ENCODE measurements around the gene UBAC2.
"Not testable (repeated sequence)": the region's sequence is repeated elsewhere in the genome, so short reads cannot be mapped to it uniquely, and the experiment has no call there.

Gene UBAC2

DNA sequence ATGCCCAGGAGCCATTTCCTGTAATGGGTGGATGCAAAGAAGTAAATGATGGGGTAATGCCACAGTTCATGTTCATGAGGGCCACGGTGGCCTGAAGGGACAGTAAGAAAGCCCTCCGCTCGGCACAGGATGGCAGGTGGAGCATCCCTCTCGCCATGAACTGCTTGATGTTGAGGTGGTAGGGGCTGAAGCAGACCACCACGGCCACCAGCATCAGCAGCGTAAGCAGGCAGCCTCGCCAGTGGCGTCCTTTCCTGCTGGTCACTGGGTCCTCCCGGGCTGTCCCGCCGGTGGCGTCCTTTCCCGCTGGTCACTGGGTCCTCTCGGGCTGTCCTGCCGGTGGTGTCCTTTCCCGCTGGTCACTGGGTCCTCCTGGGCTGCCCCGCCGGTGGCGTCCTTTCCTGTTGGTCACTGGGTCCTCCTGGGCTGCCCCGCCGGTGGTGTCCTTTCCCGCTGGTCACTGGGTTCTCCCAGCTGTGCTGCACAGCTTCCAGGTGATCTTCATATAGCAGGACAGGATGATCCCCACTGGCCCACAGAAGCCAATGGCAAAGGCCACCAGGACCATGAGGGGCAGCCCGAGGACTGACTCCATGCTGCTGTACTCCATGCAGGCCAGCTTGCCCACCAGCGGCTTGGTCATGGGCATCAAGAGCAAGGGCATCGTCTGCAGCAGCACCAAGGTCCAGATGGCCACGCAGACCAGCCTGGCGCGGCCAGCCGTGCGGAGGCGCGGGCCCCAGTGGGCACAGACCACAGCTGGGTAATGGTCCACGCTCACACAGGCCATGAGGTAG is 207.4 kb downstream of the UBAC2 start:
- Histone ChIP-seq H3K36me3 (ENCODE audit: control insufficient read depth in 1 of 2, insufficient read depth in 2 of 2, low read length in 2 of 2) (no peaks in the 10 kb centered on the region), H3K27ac (ENCODE audit: low read length) (no peak overlapping the region), H3K4me3 (ENCODE audit: low read depth in 1 of 2, low read length in 2 of 2) (no peak overlapping the region), H3K4me1 (ENCODE audit: control insufficient read depth in 1 of 2, insufficient read depth in 2 of 2, low read length in 2 of 2) (no peaks in the 10 kb centered on the region), H3K27me3 (ENCODE audit: low read depth, low read length) (no peaks in the 10 kb centered on the region), H3K9me3 (ENCODE audit: control insufficient read depth in 1 of 2, low read length in 2 of 2) (no peaks in the 10 kb centered on the region)

DNA sequence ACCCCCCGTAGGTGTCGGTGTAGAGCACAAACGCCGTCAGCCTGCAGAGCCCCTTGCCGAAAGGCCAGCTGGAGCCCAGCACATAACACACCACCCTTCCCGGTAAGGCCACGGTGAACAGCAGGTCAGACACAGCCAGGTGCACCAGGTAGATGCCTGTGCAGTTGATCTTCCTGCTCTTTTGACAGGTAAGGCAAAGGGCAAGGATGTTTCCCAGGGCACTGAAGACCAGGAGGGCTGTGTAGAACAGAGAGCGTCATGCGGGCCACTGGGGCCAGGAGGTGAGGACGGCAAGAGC is 208.0 kb downstream of the UBAC2 start:
- H3K27ac ChIP-seq (ENCODE audit: low read length), result no peak overlapping the region

DNA sequence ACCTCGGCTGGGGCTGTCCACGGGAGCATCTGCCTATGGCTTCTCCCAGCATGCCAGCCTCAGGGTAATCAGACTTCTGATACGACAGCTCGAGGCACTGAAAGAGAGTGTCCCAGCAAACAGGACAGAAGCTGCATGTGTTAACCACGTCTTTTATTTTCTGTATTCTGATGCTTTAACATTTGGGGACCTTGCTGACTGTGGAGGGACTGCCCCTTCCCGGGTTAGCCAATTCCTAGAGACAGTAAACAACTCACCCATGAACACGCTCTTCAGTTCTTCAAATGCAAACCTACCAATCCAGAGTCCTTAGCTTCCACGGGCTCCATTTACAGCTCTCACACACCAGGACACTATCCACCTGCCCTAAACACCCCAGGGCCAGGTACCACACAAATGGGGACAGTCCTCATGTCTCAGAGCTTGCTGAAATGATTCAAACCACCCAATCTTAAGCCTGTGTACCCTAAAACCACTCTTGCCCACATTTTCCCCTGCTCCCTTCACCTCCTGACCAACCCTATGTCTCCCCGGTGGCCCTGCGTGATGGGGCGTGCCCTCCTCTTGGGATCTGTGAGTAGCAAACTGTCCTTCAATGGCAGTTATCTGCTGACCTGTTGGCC is 208.9 kb downstream of the UBAC2 start:
- not testable (repeated sequence) for H3K4me1 ChIP-seq (ENCODE audit: control insufficient read depth in 1 of 2, insufficient read depth in 2 of 2, low read length in 2 of 2); H3K27me3 ChIP-seq (ENCODE audit: low read depth, low read length); H3K4me3 ChIP-seq (ENCODE audit: low read depth in 1 of 2, low read length in 2 of 2); H3K27ac ChIP-seq (ENCODE audit: low read length); H3K9me3 ChIP-seq (ENCODE audit: control insufficient read depth in 1 of 2, low read length in 2 of 2); H3K36me3 ChIP-seq (ENCODE audit: control insufficient read depth in 1 of 2, insufficient read depth in 2 of 2, low read length in 2 of 2)

More for the DNA sequence above, 208.0 kb downstream of the UBAC2 start:
- H3K4me1 ChIP-seq (ENCODE audit: control insufficient read depth in 1 of 2, insufficient read depth in 2 of 2, low read length in 2 of 2), result no peaks in the 10 kb centered on the region
- H3K4me3 ChIP-seq (ENCODE audit: low read depth in 1 of 2, low read length in 2 of 2), result no peak overlapping the region
- no peaks in the 10 kb centered on the region for H3K36me3 ChIP-seq (ENCODE audit: control insufficient read depth in 1 of 2, insufficient read depth in 2 of 2, low read length in 2 of 2)
- no peaks in the 10 kb centered on the region for H3K27me3 ChIP-seq (ENCODE audit: low read depth, low read length)
- no peaks in the 10 kb centered on the region for H3K9me3 ChIP-seq (ENCODE audit: control insufficient read depth in 1 of 2, low read length in 2 of 2)

DNA sequence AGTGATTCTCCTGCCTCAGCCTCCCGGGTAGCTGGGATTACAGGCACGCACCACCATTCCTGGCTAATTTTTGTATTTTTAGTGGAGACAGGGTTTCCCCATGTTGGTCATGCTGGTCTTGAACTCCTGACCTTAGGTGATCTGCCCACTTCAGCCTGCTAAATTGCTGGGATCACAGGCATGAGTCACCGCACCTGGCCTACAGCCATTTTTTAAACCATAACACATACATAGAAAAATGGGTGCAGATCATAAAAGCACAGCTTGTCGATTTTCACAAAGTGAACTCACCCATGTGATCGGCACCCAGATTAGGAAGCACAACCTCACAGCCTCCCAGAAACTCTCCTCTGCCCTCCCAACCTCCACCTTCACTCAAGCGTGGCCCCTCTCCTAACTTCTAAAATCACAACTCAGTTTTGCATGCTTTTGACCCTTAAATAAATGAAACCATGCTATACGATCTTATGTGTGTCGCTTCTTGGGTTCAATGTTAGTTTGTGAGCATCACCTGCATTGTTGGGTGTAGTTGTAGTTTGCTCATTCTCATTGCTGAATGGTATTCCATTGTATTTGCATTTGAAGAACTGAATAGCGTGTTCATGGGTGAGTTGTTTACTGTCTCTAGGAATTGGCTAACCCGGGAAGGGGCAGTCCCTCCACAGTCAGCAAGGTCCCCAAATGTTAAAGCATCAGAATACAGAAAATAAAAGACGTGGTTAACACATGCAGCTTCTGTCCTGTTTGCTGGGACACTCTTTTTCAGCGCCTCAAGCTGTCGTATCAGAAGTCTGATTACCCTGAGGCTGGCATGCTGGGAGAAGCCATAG is 210.2 kb downstream of the UBAC2 start:
- H3K27me3 ChIP-seq (ENCODE audit: low read depth, low read length); H3K9me3 ChIP-seq (ENCODE audit: control insufficient read depth in 1 of 2, low read length in 2 of 2); H3K4me3 ChIP-seq (ENCODE audit: low read depth in 1 of 2, low read length in 2 of 2); H3K4me1 ChIP-seq (ENCODE audit: control insufficient read depth in 1 of 2, insufficient read depth in 2 of 2, low read length in 2 of 2); H3K27ac ChIP-seq (ENCODE audit: low read length); H3K36me3 ChIP-seq (ENCODE audit: control insufficient read depth in 1 of 2, insufficient read depth in 2 of 2, low read length in 2 of 2): not testable (repeated sequence)

DNA sequence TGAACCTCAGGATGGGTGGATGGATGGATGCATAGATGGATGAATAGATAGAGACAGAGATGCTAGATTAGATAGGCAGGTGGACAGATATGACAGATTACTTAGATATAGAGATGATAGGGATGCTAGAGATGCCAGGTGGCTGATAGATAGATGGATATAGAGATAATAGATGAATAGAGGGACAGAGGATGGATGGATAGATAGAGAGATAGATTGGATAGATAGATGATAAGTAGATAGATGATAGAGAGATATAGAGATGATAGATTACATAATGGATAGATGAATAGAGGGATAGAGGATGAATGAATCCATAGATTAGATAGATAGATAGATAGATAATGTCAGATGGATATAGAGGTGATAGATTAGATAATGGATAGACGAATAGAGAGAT is 212.2 kb downstream of the UBAC2 start:
- no peaks in the 10 kb centered on the region for H3K4me1 ChIP-seq (ENCODE audit: control insufficient read depth in 1 of 2, insufficient read depth in 2 of 2, low read length in 2 of 2)
- no peaks in the 10 kb centered on the region for H3K36me3 ChIP-seq (ENCODE audit: control insufficient read depth in 1 of 2, insufficient read depth in 2 of 2, low read length in 2 of 2)
- H3K4me3 ChIP-seq (ENCODE audit: low read depth in 1 of 2, low read length in 2 of 2), result no peak overlapping the region
- no peaks in the 10 kb centered on the region for H3K27me3 ChIP-seq (ENCODE audit: low read depth, low read length)
- no peak overlapping the region for H3K27ac ChIP-seq (ENCODE audit: low read length)
- H3K9me3 ChIP-seq (ENCODE audit: control insufficient read depth in 1 of 2, low read length in 2 of 2), result no peaks in the 10 kb centered on the region

DNA sequence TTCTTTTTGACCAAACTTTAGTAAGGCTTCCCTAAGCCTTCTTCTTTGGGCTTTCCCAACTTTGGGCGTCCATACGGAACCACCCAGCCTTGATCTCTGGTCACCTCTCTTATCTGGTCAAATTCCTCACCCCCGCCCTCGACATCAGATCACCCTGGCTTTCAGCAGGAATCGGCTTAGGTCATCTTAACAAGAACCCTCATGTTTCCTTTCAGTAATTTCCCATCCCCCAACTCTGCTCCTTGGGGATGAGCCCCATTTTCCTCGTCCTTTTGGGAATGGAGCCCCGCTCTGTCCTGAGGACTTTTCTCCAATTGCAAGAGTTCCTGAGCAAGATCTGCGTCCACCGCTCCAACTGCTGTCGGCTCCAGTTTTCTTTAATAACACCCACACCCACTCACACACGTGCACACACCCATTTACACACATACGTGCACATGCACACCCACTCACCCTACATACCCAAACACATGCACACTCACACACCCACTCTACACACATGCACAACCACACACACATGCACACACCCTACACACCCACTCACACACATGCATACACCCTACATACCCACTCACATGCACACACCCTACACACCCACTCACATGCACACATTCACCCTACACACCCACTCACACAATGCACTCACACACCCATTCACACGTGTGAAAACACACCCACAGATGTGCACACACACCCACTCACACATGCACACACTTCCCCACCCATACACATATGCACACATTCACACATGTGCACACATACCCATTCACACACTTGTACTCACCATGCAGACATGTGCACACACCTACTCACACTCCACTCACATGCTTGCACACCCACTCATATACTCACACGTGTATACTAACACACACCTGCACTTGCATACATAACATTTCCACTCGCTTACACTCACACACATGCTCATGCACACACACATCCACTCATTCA is 213.7 kb downstream of the UBAC2 start:
- Histone ChIP-seq H3K27ac (ENCODE audit: low read length) (no peak overlapping the region), H3K36me3 (ENCODE audit: control insufficient read depth in 1 of 2, insufficient read depth in 2 of 2, low read length in 2 of 2) (no peaks in the 10 kb centered on the region), H3K4me1 (ENCODE audit: control insufficient read depth in 1 of 2, insufficient read depth in 2 of 2, low read length in 2 of 2) (no peaks in the 10 kb centered on the region), H3K9me3 (ENCODE audit: control insufficient read depth in 1 of 2, low read length in 2 of 2) (no peaks in the 10 kb centered on the region), H3K27me3 (ENCODE audit: low read depth, low read length) (no peaks in the 10 kb centered on the region), H3K4me3 (ENCODE audit: low read depth in 1 of 2, low read length in 2 of 2) (no peak overlapping the region)

DNA sequence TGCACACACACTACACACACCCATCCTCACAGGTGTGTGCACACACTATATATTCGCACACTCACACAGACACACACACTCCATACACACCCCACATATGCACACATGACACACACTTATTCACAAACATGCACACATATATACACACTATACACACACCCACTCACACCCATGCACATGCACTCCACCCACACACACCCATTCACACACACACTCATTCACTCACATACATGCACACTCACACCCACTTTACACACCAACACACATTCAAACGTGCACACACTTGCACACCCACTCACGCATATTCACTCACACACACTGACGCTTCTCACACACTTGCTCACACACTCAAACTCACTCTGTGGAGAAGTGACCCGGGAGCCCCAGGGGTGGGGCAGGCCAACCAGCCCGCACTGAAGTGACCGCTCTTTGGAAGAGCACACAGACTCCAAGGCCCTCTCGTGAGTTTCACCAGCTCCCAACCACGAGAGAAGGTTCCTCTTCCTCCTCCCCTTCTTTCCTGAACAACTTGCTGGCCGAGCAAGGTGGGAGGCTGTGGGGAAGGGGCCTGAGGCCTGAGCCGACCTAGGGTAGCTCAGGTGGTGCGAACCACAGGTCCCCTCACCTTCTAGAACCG is 214.5 kb downstream of the UBAC2 start:
- Histone ChIP-seq H3K9me3 (ENCODE audit: control insufficient read depth in 1 of 2, low read length in 2 of 2) (no peaks in the 10 kb centered on the region), H3K36me3 (ENCODE audit: control insufficient read depth in 1 of 2, insufficient read depth in 2 of 2, low read length in 2 of 2) (no peaks in the 10 kb centered on the region), H3K4me3 (ENCODE audit: low read depth in 1 of 2, low read length in 2 of 2) (no peak overlapping the region), H3K4me1 (ENCODE audit: control insufficient read depth in 1 of 2, insufficient read depth in 2 of 2, low read length in 2 of 2) (no peaks in the 10 kb centered on the region), H3K27me3 (ENCODE audit: low read depth, low read length) (no peaks in the 10 kb centered on the region), H3K27ac (ENCODE audit: low read length) (no peak overlapping the region)

DNA sequence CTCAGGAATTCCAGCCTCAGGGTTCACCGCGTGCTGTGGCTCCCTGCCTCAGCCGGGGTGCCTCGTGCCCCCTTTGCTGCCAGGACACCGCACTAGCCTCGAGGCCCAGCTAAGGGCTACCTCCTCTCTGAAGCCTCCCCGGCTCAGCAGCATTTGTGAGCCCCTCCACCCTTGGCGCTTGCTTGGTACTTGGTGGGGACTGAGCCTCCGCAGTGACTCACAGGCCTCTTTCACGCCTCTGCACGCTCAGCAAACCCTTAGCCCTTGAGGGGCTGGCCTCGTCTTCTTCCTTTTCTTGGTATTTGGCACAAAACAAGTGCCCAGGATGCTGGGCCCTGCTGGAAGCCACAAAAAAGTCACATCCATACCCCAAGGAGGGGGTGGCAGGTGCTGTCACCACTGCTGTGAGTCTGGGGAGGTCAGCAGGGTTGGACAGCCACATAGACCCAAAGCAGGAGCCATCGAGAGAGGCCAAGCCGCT is 215.2 kb downstream of the UBAC2 start:
- no peaks in the 10 kb centered on the region for H3K4me1 ChIP-seq (ENCODE audit: control insufficient read depth in 1 of 2, insufficient read depth in 2 of 2, low read length in 2 of 2)
- H3K27me3 ChIP-seq (ENCODE audit: low read depth, low read length), result no peaks in the 10 kb centered on the region
- H3K36me3 ChIP-seq (ENCODE audit: control insufficient read depth in 1 of 2, insufficient read depth in 2 of 2, low read length in 2 of 2), result no peaks in the 10 kb centered on the region
- no peak overlapping the region for H3K27ac ChIP-seq (ENCODE audit: low read length)
- no peaks in the 10 kb centered on the region for H3K9me3 ChIP-seq (ENCODE audit: control insufficient read depth in 1 of 2, low read length in 2 of 2)
- H3K4me3 ChIP-seq (ENCODE audit: low read depth in 1 of 2, low read length in 2 of 2), result no peak overlapping the region

DNA sequence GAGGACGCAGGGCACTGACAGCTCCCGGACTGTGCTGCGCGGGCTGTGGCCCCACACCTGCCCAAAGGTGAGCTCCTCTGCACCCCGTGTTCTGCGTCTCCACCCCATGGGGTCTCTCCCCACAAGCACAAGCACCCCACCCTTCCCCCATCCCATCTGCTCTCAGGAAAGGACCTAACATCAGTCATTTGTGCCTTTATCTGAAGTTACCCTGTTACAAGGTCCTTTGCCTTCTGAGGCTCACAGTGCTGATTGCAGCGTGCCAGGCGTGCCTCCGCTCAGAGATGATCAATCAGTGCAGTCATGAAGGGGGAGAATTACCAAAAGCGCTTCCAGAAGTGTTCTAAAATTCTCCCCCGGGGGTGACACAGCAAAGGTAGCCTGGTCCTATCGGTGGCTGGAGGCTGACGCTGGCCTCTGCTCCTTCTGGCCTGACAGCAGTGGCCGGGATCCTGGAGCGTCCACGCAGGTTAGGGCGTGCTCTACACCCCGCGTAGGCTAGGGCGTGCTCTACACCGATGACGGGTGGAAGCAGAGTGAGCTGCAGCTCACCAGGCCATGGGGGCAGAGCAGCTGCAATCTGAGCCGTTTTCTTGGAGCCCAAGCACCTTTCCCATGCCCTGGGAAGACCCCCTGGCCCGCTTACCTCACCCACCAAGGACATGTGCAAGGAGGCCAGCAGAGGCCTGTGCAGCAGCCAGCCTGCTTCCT is 215.9 kb downstream of the UBAC2 start:
- Histone ChIP-seq H3K9me3 (ENCODE audit: control insufficient read depth in 1 of 2, low read length in 2 of 2) (no peaks in the 10 kb centered on the region), H3K4me3 (ENCODE audit: low read depth in 1 of 2, low read length in 2 of 2) (no peak overlapping the region), H3K36me3 (ENCODE audit: control insufficient read depth in 1 of 2, insufficient read depth in 2 of 2, low read length in 2 of 2) (no peaks in the 10 kb centered on the region), H3K27ac (ENCODE audit: low read length) (no peak overlapping the region), H3K27me3 (ENCODE audit: low read depth, low read length) (no peaks in the 10 kb centered on the region), H3K4me1 (ENCODE audit: control insufficient read depth in 1 of 2, insufficient read depth in 2 of 2, low read length in 2 of 2) (no peaks in the 10 kb centered on the region)

Data from muscle layer of duodenum (tissue), 2 donors.